Measurements from ENCODE around the gene CORO1C. TPM values are rescaled to one million over a fixed set of nuclear protein-coding genes. Genes with fewer than 3 reads are reported as not detected.

The CORO1C gene
- total RNA-seq (2022) (176 and 195 TPM in 2 replicates), Bru-seq, nascent RNA (percentile 91 among the genes with signal in this experiment), BruChase-seq, experiment 1, labeled RNA remaining after a 2-hour chase (percentile 90 among the genes with signal in this experiment), BruChase-seq, experiment 2, labeled RNA remaining after a 6-hour chase (percentile 95 among the genes with signal in this experiment)
- long read RNA-seq, transcript CORO1C-201 (11 exons, 3,892 nt), result major isoform, 95 of 202 reads
- long read RNA-seq, partial matches to known transcripts, result 11 of 202 reads
- long read RNA-seq, other reads (novel, unspliced or antisense), result 94 of 202 reads

DNA sequence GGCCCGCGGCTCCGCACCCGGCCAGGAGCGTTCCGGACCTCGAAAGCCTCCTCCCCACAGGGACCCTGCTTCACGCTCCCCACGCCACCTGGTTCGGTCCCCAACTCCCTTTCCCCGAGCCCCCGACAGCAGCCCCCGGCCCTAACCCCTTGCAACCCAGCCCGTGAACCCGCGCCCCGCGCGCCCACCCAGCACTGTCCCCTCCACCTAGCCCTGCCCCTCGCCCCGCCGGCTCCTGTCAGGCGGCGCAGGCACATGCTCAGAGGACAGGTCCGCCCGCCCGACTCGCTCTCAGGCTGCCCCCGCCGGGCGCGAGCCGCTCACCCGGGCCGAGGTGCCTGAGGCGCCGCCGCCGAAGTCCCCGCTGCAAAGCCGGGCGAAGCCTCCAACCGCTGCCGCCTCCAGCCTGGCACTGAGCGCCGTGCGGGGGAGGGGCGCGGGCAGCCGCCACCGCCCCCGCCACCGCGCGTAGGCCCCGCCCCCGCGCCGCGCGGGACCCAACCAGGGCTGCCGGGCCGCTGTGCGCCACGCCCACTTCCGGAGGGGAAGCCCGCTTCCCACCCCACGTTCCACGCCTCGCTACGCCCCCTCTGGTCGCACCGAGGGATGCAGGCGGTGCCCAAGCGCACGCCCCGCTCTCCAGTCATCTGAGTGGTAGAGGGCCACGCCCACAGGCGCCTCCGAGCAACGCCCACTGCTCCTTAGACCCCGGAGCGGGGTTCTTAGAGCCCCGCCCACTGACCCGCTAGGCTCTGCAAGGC, at the start of gene CORO1C:
Gene CORO1C (minus strand): TSS at position 414 of the 761 bp plus-strand sequence. CDS start 30,200 bp downstream, outside the sequence.
- peak within 1 kb of the TSS; percentile 85 for H3K4me3 ChIP-seq (ENCODE audit: low read depth, low read length)
- Mint-ChIP-seq H3K27me3 (ENCODE audit: insufficient read depth, unreplicated experiment) (no peaks in the 10 kb centered on the region), H3K4me1 (ENCODE audit: low read depth, unreplicated experiment) (peaks cover 22% of the 10 kb centered on the region), H3K27ac (ENCODE audit: unreplicated experiment) (peak within 1 kb of the TSS; percentile 99), H3K9me3 (ENCODE audit: unreplicated experiment) (no peaks in the 10 kb centered on the region), H3K4me3 (ENCODE audit: unreplicated experiment) (peak within 1 kb of the TSS; percentile 95), H3K36me3 (ENCODE audit: insufficient read depth, unreplicated experiment) (peaks cover 38% of the 10 kb centered on the region)
- ChIA-PET POLR2A (interaction anchor here (0.6 to 1.1 kb wide), 4 partner anchors 25 to 119 kb away, joined by 4 to 11 read pairs (median 7); no protein-coding TSS in a partner anchor), CTCF (interaction anchor here (0.6 to 1.3 kb wide), 2 partner anchors 26 to 67 kb away, joined by 3 to 5 read pairs; no protein-coding TSS in a partner anchor)
- H3K36me3 ChIP-seq (ENCODE audit: control insufficient read depth, insufficient read depth, low read length), result no peaks in the 10 kb centered on the region; the same call in 1 of the 2 replicates
- DNase-seq, result peak; percentile 95 to 98
- H3K4me1 ChIP-seq, result peaks cover 45% of the 10 kb centered on the region
- intact Hi-C loops (cut with micrococcal nuclease; ENCODE audit: unreplicated experiment), result loop anchor here (2.0 to 5.0 kb wide), 3 partner anchors 36 to 168 kb away; partner anchors contain the start of gene ISCU
- H3K9me3 ChIP-seq, result no peaks in the 10 kb centered on the region
- no peaks in the 10 kb centered on the region for H3K27me3 ChIP-seq (replicated peaks; ENCODE audit: control insufficient read depth, insufficient read depth, low read length)
- TF ChIP-seq, protein P1, sequence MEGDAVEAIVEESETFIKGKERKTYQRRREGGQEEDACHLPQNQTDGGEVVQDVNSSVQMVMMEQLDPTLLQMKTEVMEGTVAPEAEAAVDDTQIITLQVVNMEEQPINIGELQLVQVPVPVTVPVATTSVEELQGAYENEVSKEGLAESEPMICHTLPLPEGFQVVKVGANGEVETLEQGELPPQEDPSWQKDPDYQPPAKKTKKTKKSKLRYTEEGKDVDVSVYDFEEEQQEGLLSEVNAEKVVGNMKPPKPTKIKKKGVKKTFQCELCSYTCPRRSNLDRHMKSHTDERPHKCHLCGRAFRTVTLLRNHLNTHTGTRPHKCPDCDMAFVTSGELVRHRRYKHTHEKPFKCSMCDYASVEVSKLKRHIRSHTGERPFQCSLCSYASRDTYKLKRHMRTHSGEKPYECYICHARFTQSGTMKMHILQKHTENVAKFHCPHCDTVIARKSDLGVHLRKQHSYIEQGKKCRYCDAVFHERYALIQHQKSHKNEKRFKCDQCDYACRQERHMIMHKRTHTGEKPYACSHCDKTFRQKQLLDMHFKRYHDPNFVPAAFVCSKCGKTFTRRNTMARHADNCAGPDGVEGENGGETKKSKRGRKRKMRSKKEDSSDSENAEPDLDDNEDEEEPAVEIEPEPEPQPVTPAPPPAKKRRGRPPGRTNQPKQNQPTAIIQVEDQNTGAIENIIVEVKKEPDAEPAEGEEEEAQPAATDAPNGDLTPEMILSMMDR (IDR thresholded peaks at IDR 0.05; ENCODE audit: insufficient read depth in 1 of 2, low read depth in 1 of 2, low read length in 1 of 2, severe bottlenecking in 1 of 2, unreplicated experiment in 1 of 2), result peak; percentile 74 to 78
- BruUV-seq (replicated peaks), result no TSS peak

DNA sequence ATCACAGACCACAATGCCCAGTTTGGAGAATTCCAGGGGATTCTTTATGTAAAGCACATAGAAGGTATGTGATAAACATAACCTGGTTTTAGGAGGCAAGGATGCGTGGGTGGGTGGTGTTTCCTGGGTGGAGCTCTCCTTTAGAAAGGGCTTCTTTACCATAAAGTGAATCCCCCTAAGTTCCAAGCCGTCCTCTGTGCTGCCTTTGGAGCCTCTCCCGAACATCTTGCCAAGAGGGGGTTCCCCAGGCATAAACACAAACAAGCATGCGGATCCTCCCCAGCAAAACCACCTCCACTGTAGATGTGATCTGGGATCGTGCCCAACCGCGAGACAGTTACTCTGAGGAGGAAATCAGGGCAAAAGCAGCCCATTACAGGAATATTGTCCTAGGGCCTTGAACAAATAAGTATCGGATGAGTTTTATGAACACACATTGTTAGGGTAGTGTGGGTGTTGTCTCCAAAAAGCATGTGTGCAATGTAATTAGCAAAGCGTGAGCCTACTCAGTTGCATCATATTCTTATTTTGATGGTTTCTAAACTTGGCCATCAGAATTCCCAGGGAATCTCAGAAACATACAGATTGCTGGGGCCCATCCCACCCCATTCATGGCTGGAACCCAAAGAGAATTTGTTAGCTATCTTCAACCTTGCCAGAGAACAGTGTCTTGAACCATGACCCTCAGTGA, 48.8 kb upstream of the CORO1C start:
- H3K4me3 Mint-ChIP-seq (ENCODE audit: unreplicated experiment), result no peak overlapping the region
- no peaks in the 10 kb centered on the region for H3K4me1 ChIP-seq
- H3K27me3 Mint-ChIP-seq (ENCODE audit: insufficient read depth, unreplicated experiment), result no peaks in the 10 kb centered on the region
- no peaks in the 10 kb centered on the region for H3K27me3 ChIP-seq (replicated peaks; ENCODE audit: control insufficient read depth, insufficient read depth, low read length)
- H3K9me3 Mint-ChIP-seq (ENCODE audit: unreplicated experiment), result no peaks in the 10 kb centered on the region
- intact Hi-C loops (cut with micrococcal nuclease; ENCODE audit: unreplicated experiment), result no loop called here
- BruUV-seq (replicated peaks), result no TSS peak
- CTCF ChIA-PET, result no interaction called here
- no peaks in the 10 kb centered on the region for H3K36me3 ChIP-seq (ENCODE audit: control insufficient read depth, insufficient read depth, low read length)
- H3K27ac Mint-ChIP-seq (ENCODE audit: unreplicated experiment), result no peak overlapping the region
- POLR2A ChIA-PET, result no interaction called here
- DNase-seq, result no peak
- no peak overlapping the region for H3K4me3 ChIP-seq (ENCODE audit: low read depth, low read length)
- H3K36me3 Mint-ChIP-seq (ENCODE audit: insufficient read depth, unreplicated experiment), result no peaks in the 10 kb centered on the region
- H3K9me3 ChIP-seq, result no peaks in the 10 kb centered on the region
- no peaks in the 10 kb centered on the region for H3K4me1 Mint-ChIP-seq (ENCODE audit: low read depth, unreplicated experiment)
- TF ChIP-seq, protein P1 (IDR thresholded peaks at IDR 0.05; ENCODE audit: insufficient read depth in 1 of 2, low read depth in 1 of 2, low read length in 1 of 2, severe bottlenecking in 1 of 2, unreplicated experiment in 1 of 2), result no peak

DNA sequence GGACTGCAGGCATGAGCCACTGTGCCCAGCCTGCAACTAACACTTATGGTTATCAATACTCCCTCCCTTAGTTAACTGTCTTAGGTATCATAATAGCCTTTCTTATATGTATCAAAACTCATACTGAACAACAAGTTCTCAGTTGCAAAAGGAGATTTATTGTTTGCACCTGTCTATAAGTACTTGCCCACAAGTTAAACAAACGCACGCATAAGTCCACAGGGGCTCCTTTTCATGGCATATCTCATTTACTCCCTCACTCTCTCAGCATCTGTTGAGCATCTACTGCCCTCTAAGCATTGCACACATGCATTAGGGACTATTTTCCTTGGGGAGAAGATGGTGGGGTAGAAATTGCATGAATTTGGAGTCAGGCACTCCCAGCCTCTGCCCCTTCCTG, 46.7 kb upstream of the CORO1C start:
- no TSS peak for BruUV-seq (replicated peaks)
- H3K27me3 Mint-ChIP-seq (ENCODE audit: insufficient read depth, unreplicated experiment), result no peaks in the 10 kb centered on the region
- no peak overlapping the region for H3K27ac Mint-ChIP-seq (ENCODE audit: unreplicated experiment)
- no peak overlapping the region for H3K4me3 Mint-ChIP-seq (ENCODE audit: unreplicated experiment)
- CTCF ChIA-PET, result no interaction called here
- H3K4me3 ChIP-seq (ENCODE audit: low read depth, low read length), result no peak overlapping the region
- DNase-seq, result no peak
- H3K4me1 ChIP-seq, result no peaks in the 10 kb centered on the region
- no peaks in the 10 kb centered on the region for H3K4me1 Mint-ChIP-seq (ENCODE audit: low read depth, unreplicated experiment)
- intact Hi-C loops (cut with micrococcal nuclease; ENCODE audit: unreplicated experiment), result no loop called here
- no peaks in the 10 kb centered on the region for H3K27me3 ChIP-seq (replicated peaks; ENCODE audit: control insufficient read depth, insufficient read depth, low read length)
- TF ChIP-seq, protein P1 (IDR thresholded peaks at IDR 0.05; ENCODE audit: insufficient read depth in 1 of 2, low read depth in 1 of 2, low read length in 1 of 2, severe bottlenecking in 1 of 2, unreplicated experiment in 1 of 2), result no peak
- H3K9me3 ChIP-seq, result no peaks in the 10 kb centered on the region
- no peaks in the 10 kb centered on the region for H3K9me3 Mint-ChIP-seq (ENCODE audit: unreplicated experiment)
- H3K36me3 Mint-ChIP-seq (ENCODE audit: insufficient read depth, unreplicated experiment), result no peaks in the 10 kb centered on the region
- POLR2A ChIA-PET, result no interaction called here
- H3K36me3 ChIP-seq (ENCODE audit: control insufficient read depth, insufficient read depth, low read length), result no peaks in the 10 kb centered on the region

Measured in Caco-2 (cell line).